BE2C (cell line): ENCODE measurements around the gene TBC1D16.

Experiments
- DNase-seq: peaks from one replicate; pipeline ENCODE4 v3.0.0-alpha.2; 2020
- H3K27me3 ChIP-seq: fragments of 250-450 bp; sonication (Bioruptor Pico); 2 replicates; pipeline ENCODE4 v1.5.1; 2020; ENCODE audit warnings: mild to moderate bottlenecking
- H3K36me3 ChIP-seq: fragments of 250-450 bp; sonication (Bioruptor Pico); 2 replicates; pipeline ENCODE4 v1.5.1; 2020; ENCODE audit warnings: mild to moderate bottlenecking
- H3K4me1 ChIP-seq: fragments of 250-450 bp; sonication (Bioruptor Pico); 2 replicates; pipeline ENCODE4 v1.5.1; 2020
- H3K4me3 ChIP-seq: 2 replicates; pipeline ENCODE4 v1.5.1; 2011; ENCODE audit warnings: low read depth, low read length
- H3K9me3 ChIP-seq: fragments of 250-450 bp; sonication (Bioruptor Pico); 2 replicates; pipeline ENCODE4 v1.5.1; 2020
- CTCF ChIP-seq: IDR thresholded peaks from 2 replicates; pipeline ENCODE4 v1.5.1; 2012; ENCODE audit warnings: mild to moderate bottlenecking, low read depth, low read length

The TBC1D16 gene

GRCh38 chr17:79942591-79943346 is 92.9 kb downstream of the TBC1D16 start:
- Histone ChIP-seq H3K9me3 (no peaks in the 10 kb centered on the region), H3K4me3 (no peak overlapping the region), H3K27me3 (no peaks in the 10 kb centered on the region), H3K36me3 (peaks cover 4% of the 10 kb centered on the region), H3K4me1 (peaks cover 6% of the 10 kb centered on the region)
- no peak for TF ChIP-seq CTCF
- peak; percentile 4 for DNase-seq

- Histone ChIP-seq H3K9me3 (no peaks in the 10 kb centered on the region), H3K27me3 (no peaks in the 10 kb centered on the region), H3K4me1 (peaks cover 10% of the 10 kb centered on the region), H3K4me3 (no peak overlapping the region), H3K36me3 (peaks cover 4% of the 10 kb centered on the region)
- no peak for TF ChIP-seq CTCF
- peak; percentile 3 for DNase-seq
These were observed 93.7 kb downstream of the TBC1D16 start for GRCh38 chr17:79942011-79942405.

- peak; percentile 4 for DNase-seq
- no peak for TF ChIP-seq CTCF
- no peaks in the 10 kb centered on the region for H3K9me3 ChIP-seq
- peaks cover 4% of the 10 kb centered on the region for H3K36me3 ChIP-seq
- no peak overlapping the region for H3K4me3 ChIP-seq
- no peaks in the 10 kb centered on the region for H3K27me3 ChIP-seq
- H3K4me1 ChIP-seq = peaks cover 14% of the 10 kb centered on the region
These were observed 94.3 kb downstream of the TBC1D16 start for GRCh38 chr17:79941088-79942010.

GRCh38 chr17:79940459-79941087 is 95.1 kb downstream of the TBC1D16 start:
- no peak for TF ChIP-seq CTCF
- Histone ChIP-seq H3K4me3 (no peak overlapping the region), H3K9me3 (no peaks in the 10 kb centered on the region), H3K36me3 (peaks cover 4% of the 10 kb centered on the region), H3K4me1 (peaks cover 15% of the 10 kb centered on the region), H3K27me3 (no peaks in the 10 kb centered on the region)
- DNase-seq = peak; percentile 9

GRCh38 chr17:79939755-79940458 is 95.8 kb downstream of the TBC1D16 start:
- Histone ChIP-seq H3K4me3 (no peak overlapping the region), H3K4me1 (peaks cover 15% of the 10 kb centered on the region), H3K9me3 (no peaks in the 10 kb centered on the region), H3K36me3 (peaks cover 4% of the 10 kb centered on the region), H3K27me3 (no peaks in the 10 kb centered on the region)
- no peak for TF ChIP-seq CTCF
- no peak for DNase-seq
